Measurements from ENCODE around the gene KYAT1.
A peak's percentile ranks its signal among the peaks of the same experiment; 100 is the strongest.

KYAT1 gene

DNA sequence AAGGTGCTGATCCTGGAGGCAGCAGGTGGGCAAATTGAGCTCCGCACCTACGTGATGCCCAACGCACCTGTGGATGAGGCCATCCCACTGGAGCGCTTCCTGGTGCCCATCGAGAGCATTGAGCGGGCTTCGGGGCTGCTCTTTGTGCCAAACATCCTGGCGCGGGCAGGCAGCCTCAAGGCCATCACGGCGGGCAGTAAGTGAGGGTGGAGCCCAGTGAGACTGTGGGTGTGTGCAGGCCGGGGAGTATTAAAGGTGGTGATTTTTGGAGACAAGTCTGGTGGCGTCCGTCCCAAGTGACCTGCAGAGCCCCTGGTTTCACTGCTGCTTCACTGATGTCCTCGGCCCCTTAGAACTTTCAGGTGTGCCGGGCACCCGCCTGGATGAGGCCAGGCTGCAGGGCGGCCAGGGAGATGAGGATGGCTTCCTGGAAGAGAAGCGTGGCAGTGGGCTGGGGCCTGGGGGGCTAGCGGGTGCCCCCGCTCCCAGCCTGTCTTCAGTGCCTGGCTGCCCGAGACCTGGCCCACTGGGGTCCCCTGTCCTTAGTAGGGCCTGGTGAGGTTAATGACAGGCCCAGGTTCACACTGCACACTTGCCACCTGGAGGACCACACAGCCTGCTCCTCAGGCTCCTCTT, 59.2 kb downstream of the KYAT1 start:
- no peak overlapping the region for H3K9ac ChIP-seq (ENCODE audit: insufficient read length)
- H3K36me3 ChIP-seq (ENCODE audit: insufficient read depth, low read length) = peaks cover 41% of the 10 kb centered on the region; the same call in 1 of the 2 replicates
- DNase-seq (ENCODE audit: low read depth, low spot score) = no peak
- TF ChIP-seq EZH2 (IDR thresholded peaks at IDR 0.05) (no peak), POLR2AphosphoS5 (IDR thresholded peaks at IDR 0.05; ENCODE audit: borderline replicate concordance, low read depth, low read length) (no peak), FOXP2 (optimal IDR thresholded peaks at IDR 0.05; ENCODE audit: control extremely low read depth, extremely low read length, insufficient read depth) (no peak)
- H3K27ac ChIP-seq = no peak overlapping the region
- H3K4me3 ChIP-seq = no peak overlapping the region
- no peaks in the 10 kb centered on the region for H3K9me3 ChIP-seq (ENCODE audit: low read depth, low read length)

DNA sequence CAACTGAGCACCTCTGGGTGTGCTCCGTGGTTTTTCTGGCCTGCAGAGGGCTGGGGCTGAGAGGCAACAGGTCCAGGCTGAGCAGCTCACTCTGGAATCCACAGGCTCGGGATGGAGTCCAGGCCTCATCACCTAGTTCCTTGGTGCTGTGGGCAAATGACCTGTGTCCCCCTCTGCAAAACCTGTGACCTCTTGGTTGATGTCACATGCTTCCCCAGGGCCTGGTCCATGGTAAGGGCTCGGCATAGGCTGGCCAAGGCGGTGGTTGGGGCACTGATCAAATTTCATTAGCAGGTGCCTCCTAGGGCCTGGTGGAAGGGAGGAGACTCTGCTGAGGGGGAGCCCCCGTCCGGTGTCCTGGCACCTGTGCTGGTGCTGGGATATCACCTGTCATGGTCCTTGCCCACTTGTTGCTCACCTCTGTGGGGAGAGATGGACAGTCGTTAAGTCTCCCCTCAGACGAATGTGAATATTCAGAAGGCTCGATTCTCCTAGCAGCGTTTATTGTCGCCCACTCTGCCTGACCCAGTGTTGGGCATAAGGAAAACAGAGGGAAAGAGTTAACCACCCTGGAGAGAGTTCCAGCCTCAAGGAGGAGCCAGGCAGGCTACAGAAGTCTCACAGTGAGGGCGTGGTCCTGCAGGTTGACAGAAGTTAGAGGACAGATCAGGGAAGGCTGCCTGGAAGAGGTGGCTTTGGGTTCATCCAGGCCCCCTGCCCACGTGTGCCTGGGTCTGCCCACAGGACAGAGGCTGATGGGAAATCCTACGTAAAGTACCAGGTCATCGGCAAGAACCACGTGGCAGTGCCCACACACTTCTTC, 60.0 kb downstream of the KYAT1 start:
- no peaks in the 10 kb centered on the region for H3K9me3 ChIP-seq (ENCODE audit: low read depth, low read length)
- H3K27ac ChIP-seq = no peak overlapping the region
- H3K36me3 ChIP-seq (ENCODE audit: insufficient read depth, low read length) = peaks cover 34% of the 10 kb centered on the region; the same call in 1 of the 2 replicates
- TF ChIP-seq FOXP2 (optimal IDR thresholded peaks at IDR 0.05; ENCODE audit: control extremely low read depth, extremely low read length, insufficient read depth) (no peak), EZH2 (IDR thresholded peaks at IDR 0.05) (no peak), POLR2AphosphoS5 (IDR thresholded peaks at IDR 0.05; ENCODE audit: borderline replicate concordance, low read depth, low read length) (0 out of 2 replicates have a peak, but pooled peaks have one; percentile 11)
- DNase-seq (ENCODE audit: low read depth, low spot score) = no peak
- no peak overlapping the region for H3K4me3 ChIP-seq
- H3K9ac ChIP-seq (ENCODE audit: insufficient read length) = no peak overlapping the region

DNA sequence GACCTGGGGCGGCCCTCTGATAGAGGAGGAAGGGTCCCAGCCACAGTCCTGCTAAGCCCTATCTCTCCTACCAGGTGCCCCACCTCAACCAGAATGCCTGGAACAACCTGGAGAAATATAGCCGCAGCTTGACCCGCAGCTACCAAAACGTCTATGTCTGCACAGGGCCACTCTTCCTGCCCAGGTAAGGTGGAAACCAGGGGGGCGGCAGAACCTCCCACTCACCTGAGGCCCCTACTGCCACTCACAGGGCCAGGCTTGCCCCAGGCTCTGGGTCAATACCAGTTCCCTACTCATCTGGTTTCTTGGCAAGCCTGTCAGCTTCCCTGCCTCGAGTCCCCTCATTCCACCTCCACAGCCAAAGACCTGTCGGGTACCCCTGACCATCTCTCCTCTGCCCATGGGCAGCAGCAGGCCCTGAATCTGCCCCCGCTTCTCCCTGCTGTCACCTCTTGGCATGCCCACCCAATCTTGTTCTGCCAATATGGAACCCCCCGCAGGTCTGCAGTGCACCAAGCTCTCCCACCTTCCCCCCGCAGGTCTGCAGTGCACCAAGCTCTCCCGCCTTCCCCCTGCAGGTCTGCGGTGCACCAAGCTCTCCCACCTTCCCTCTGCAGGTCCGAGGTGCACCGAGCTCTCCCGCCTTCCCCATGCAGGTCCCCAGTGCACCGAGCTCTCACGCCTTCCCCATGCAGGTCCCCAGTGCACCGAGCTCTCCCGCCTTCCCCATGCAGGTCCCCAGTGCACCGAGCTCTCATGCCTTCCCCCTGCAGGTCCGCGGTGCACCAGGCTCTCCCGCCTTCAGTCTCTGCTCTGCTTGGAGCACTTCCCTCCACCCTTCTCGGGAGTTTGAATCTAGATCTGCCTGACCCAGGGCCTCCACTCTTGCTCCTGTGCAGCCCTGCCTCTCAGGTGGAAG, 60.8 kb downstream of the KYAT1 start:
- Histone ChIP-seq H3K36me3 (ENCODE audit: insufficient read depth, low read length) (peaks cover 25% of the 10 kb centered on the region; the same call in 1 of the 2 replicates), H3K4me3 (no peak overlapping the region), H3K27ac (no peak overlapping the region), H3K9me3 (ENCODE audit: low read depth, low read length) (no peaks in the 10 kb centered on the region), H3K9ac (ENCODE audit: insufficient read length) (no peak overlapping the region)
- no peak for DNase-seq (ENCODE audit: low read depth, low spot score)
- no peak for TF ChIP-seq FOXP2 (optimal IDR thresholded peaks at IDR 0.05; ENCODE audit: control extremely low read depth, extremely low read length, insufficient read depth)
- TF ChIP-seq EZH2 (IDR thresholded peaks at IDR 0.05) = no peak
- TF ChIP-seq POLR2AphosphoS5 (IDR thresholded peaks at IDR 0.05; ENCODE audit: borderline replicate concordance, low read depth, low read length) = no peak

DNA sequence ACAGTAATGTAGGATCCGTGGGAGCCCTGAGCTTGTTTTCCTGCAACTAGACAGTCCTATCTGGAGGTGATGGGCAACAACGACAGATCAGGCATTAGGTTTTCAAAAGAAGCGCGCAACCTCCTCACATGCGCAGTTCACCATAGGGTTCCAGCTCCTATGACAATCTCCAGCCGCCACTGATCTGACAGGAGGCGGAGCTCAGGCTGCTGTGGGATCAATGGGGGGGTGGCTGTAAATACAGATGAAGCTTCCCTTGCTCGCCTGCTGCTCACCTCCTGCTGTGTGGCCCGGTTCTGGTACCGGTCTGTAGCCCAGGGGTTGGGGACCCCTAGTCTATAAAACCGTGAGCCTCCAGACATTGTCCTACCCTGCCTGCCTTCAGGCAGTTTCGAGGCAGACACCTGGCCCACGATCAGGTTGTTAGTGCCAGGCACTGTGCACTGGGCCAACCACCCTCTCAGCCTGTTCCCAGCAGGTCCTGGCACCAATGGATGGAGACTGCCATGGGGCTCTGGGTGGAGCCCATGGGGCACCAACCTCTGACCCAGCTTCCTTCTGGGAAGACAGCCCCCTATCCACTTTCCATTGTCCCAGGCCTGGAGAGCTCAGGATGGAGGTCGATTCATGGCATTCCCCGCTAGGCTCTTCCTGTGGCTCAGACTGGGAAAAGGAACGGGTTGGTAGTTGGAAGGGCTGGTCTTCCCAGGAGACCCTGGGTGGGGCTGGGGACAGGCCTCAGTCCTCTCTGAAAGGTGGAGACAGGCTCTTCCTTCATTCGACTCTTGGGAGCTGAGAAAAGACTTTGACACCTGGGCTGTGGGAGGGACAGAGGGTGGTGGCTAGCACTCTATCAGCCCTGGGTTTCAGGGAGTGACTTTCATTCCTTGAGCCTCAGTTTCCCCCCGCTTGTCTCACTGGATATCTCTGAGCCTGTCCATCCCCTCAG, 61.8 kb downstream of the KYAT1 start:
- TF ChIP-seq EZH2 (IDR thresholded peaks at IDR 0.05) (no peak), POLR2AphosphoS5 (IDR thresholded peaks at IDR 0.05; ENCODE audit: borderline replicate concordance, low read depth, low read length) (no peak; the same call in 1 of the 2 replicates), FOXP2 (optimal IDR thresholded peaks at IDR 0.05; ENCODE audit: control extremely low read depth, extremely low read length, insufficient read depth) (no peak)
- no peak overlapping the region for H3K9ac ChIP-seq (ENCODE audit: insufficient read length)
- H3K27ac ChIP-seq = no peak overlapping the region
- H3K9me3 ChIP-seq (ENCODE audit: low read depth, low read length) = no peaks in the 10 kb centered on the region
- H3K36me3 ChIP-seq (ENCODE audit: insufficient read depth, low read length) = peaks cover 18% of the 10 kb centered on the region; the same call in 1 of the 2 replicates
- H3K4me3 ChIP-seq = peak overlapping the region; percentile 76
- DNase-seq (ENCODE audit: low read depth, low spot score) = peak; percentile 44

DNA sequence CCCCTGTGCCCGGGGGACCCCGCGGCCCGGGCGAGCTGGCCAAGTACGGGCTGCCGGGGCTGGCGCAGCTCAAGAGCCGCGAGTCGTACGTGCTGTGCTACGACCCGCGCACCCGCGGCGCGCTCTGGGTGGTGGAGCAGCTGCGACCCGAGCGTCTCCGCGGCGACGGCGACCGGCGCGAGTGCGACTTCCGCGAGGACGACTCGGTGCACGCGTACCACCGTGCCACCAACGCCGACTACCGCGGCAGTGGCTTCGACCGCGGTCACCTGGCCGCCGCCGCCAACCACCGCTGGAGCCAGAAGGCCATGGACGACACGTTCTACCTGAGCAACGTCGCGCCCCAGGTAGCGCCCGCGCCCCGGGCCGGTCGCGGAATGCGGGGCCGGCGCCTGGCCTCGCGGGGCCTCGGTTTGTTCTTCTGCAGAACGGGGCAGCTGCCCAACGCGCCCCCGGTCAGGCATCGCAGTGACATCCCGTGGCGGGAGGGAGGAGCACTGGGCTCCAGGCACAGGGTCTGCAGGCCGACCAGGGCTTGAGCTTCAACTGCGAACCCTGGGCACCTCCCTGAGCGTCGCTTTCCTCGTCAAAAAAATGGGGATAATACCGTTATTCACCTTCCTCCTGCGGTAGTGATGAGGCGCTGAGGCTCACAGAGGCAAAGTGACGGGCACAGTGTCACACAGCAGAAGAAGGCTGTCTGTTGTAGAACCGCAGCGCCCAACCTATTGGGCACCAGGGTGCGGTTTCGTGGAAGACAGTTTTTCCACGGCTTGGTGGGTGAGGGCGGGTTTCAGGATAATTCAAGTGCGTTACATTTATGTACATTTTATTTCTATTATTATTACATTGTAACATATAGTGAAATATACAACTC, 62.7 kb downstream of the KYAT1 start:
- peak overlapping the region; percentile 46 for H3K9ac ChIP-seq (ENCODE audit: insufficient read length)
- H3K36me3 ChIP-seq (ENCODE audit: insufficient read depth, low read length) = peaks cover 12% of the 10 kb centered on the region; the same call in 1 of the 2 replicates
- H3K4me3 ChIP-seq = peak overlapping the region; percentile 76
- DNase-seq (ENCODE audit: low read depth, low spot score) = no peak
- TF ChIP-seq EZH2 (IDR thresholded peaks at IDR 0.05) = no peak
- no peak for TF ChIP-seq POLR2AphosphoS5 (IDR thresholded peaks at IDR 0.05; ENCODE audit: borderline replicate concordance, low read depth, low read length)
- no peak for TF ChIP-seq FOXP2 (optimal IDR thresholded peaks at IDR 0.05; ENCODE audit: control extremely low read depth, extremely low read length, insufficient read depth)
- H3K27ac ChIP-seq = no peak overlapping the region
- H3K9me3 ChIP-seq (ENCODE audit: low read depth, low read length) = no peaks in the 10 kb centered on the region

DNA sequence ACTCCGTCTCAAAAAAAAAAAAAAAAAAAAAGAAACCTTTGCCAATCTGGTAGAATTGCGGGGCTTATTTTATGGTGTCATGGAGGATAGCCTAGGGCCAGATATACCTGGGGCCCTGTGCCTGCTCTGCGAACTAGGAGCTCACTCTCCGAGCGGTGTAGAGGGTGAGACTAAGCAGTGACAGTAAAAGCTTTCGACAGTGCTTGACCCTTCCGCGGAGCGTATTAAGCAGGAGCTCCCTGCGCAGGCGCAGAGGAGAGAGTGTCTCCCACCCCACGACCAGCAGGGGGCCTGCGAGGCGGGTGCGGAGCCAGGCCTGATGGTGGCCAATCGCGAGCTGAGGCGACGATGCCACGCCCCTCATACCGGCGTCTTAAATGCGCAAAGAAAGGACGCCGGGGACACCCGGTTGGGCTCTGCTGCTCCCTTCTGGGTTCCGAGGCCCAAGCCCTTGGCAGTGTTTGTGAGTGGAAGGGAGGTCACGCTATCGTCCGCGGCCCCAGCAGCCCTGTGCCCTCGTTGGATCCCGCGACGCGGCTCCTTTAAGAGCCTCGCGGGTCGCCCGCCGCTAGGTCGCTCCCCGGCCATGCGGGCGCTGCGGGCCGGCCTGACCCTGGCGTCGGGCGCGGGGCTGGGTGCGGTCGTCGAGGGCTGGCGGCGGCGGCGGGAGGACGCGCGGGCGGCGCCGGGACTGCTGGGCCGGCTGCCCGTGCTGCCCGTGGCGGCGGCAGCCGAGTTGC, 63.5 kb downstream of the KYAT1 start, which contains the start of gene ENDOG:
Gene ENDOG (plus strand): TSS at position 402 of the 740 bp plus-strand sequence. CDS start 185 bp downstream, at position 587.
- DNase-seq (ENCODE audit: low read depth, low spot score) = peak; percentile 70
- peaks cover 12% of the 10 kb centered on the region; the same call in 1 of the 2 replicates for H3K36me3 ChIP-seq (ENCODE audit: insufficient read depth, low read length)
- H3K4me3 ChIP-seq = peak within 1 kb of the TSS; percentile 76
- H3K27ac ChIP-seq = no peak within 1 kb of the TSS
- peak; percentile 99 for TF ChIP-seq POLR2AphosphoS5 (IDR thresholded peaks at IDR 0.05; ENCODE audit: borderline replicate concordance, low read depth, low read length)
- no peak for TF ChIP-seq FOXP2 (optimal IDR thresholded peaks at IDR 0.05; ENCODE audit: control extremely low read depth, extremely low read length, insufficient read depth)
- no peak for TF ChIP-seq EZH2 (IDR thresholded peaks at IDR 0.05)
- no peaks in the 10 kb centered on the region for H3K9me3 ChIP-seq (ENCODE audit: low read depth, low read length)
- peak within 1 kb of the TSS; percentile 46 for H3K9ac ChIP-seq (ENCODE audit: insufficient read length)
